AG10803 (cell line): ENCODE results near the gene PLCB4.
A peak's percentile ranks its signal among the peaks of the same experiment; 100 is the strongest.

ENCODE experiments used
- DNase-seq: peaks from one replicate; pipeline ENCODE4 v3.0.0; 2010; ENCODE audit warnings: low read depth
- H3K4me3 ChIP-seq: 2 replicates; pipeline ENCODE4 v1.5.1; 2011; ENCODE audit warnings: mild to moderate bottlenecking, low read length, control low read depth
- TF ChIP-seq, protein P1 (sequence below): conservative IDR thresholded peaks from 2 replicates; pipeline ENCODE4 v1.5.1; 2011; ENCODE audit warnings: mild to moderate bottlenecking, low read length, control low read depth, inconsistent platforms

Gene PLCB4

DNA sequence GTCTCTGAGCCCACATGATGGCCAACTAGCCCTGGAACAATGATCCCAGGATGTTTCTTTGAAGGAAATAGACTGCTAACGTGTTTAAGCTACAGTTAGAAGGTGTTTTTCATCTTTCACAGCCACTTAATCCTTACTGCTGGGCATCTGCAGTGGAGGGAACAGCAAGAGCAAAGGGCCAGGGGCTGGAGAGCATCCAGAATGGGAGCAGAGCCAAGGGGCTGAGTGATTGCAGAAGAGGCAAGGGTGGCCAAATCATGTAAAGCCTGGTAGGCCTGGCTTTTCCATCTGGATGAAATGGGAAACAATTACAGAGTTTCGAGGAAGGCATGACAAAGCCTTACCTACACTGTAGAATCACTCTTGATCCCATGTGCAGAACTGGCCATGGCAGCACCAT, 426.8 kb downstream of the PLCB4 start:
- H3K4me3 ChIP-seq, result no peak overlapping the region
- TF ChIP-seq, protein P1, sequence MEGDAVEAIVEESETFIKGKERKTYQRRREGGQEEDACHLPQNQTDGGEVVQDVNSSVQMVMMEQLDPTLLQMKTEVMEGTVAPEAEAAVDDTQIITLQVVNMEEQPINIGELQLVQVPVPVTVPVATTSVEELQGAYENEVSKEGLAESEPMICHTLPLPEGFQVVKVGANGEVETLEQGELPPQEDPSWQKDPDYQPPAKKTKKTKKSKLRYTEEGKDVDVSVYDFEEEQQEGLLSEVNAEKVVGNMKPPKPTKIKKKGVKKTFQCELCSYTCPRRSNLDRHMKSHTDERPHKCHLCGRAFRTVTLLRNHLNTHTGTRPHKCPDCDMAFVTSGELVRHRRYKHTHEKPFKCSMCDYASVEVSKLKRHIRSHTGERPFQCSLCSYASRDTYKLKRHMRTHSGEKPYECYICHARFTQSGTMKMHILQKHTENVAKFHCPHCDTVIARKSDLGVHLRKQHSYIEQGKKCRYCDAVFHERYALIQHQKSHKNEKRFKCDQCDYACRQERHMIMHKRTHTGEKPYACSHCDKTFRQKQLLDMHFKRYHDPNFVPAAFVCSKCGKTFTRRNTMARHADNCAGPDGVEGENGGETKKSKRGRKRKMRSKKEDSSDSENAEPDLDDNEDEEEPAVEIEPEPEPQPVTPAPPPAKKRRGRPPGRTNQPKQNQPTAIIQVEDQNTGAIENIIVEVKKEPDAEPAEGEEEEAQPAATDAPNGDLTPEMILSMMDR, result no peak
- no peak for DNase-seq

GRCh38 chr20:9496155-9496554, 427.3 kb downstream of the PLCB4 start:
- H3K4me3 ChIP-seq, result no peak overlapping the region
- TF ChIP-seq, protein P1, result no peak
- DNase-seq, result no peak

- DNase-seq, result peak; percentile 13
- TF ChIP-seq, protein P1, result no peak
- H3K4me3 ChIP-seq, result no peak overlapping the region
These were observed 429.4 kb downstream of the PLCB4 start for GRCh38 chr20:9498322-9498721.

DNA sequence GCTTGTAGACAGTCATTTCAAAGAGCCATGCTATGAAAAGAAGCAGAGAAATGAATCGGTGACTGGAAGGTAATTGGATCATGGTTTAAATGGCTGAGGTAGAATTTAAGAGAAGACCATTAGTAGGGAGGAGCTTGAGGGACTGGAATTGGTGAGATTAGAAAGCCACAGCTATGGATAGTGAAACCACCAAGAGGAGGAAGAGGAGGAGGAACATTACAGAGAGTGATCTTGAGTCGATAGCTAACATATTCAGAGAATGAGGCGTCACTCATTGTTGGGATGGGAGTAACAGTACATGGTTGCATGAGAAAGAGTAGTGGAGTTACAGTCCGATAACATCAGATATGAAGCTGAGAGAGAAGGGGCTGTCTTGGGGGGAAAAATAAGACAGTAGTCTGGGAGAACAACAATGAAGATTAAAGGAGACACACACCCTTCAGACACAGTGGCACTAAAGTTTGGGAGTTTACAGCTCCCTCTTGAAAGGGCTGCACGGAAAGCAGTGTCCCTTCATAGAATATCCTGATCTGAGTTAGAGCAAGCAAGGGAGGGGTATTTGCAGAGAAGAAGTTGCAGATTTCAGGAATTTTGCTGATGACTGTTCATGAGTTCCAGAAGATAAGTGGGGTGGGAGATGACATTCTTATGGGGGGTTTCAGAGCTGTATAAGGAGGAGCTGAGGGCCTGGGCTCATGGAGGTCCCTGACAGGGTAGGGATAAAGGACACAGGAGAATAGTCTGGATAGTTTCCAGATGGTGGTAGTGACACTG, 430.4 kb downstream of the PLCB4 start:
- DNase-seq, result no peak
- TF ChIP-seq, protein P1, result no peak
- no peak overlapping the region for H3K4me3 ChIP-seq

GRCh38 chr20:9500121-9500520, 431.2 kb downstream of the PLCB4 start:
- DNase-seq, result no peak
- TF ChIP-seq, protein P1, result no peak
- no peak overlapping the region for H3K4me3 ChIP-seq

GRCh38 chr20:9501473-9501872, 432.6 kb downstream of the PLCB4 start:
- no peak for DNase-seq
- no peak overlapping the region for H3K4me3 ChIP-seq
- TF ChIP-seq, protein P1, result no peak

GRCh38 chr20:9503526-9504245, 434.8 kb downstream of the PLCB4 start:
- TF ChIP-seq, protein P1, result peak; percentile 31; the same call in 1 of the 2 replicates
- H3K4me3 ChIP-seq, result no peak overlapping the region
- DNase-seq, result peak; percentile 64
